Lower lobe of right lung (tissue), 2 donors: ENCODE results near the gene EPN1. TPM values are rescaled to one million over a fixed set of nuclear protein-coding genes. Genes with fewer than 3 reads are reported as not detected.

Experiments
- ATAC-seq, 2 donors: fragments of 200-7000 bp; cut with Tn5 transposase; one replicate each; pipeline ENCODE4 v1.9.1; 2020 to 2022; ENCODE audit warnings: mild to moderate bottlenecking in 2 of 2, moderate library complexity in 2 of 2
- DNase-seq: peaks from one replicate; pipeline ENCODE4 v3.0.0-alpha.2; 2020
- H3K27ac ChIP-seq: fragments of 200-600 bp; one replicate; pipeline ENCODE4 v1.8.0; 2022
- H3K27me3 ChIP-seq: fragments of 200-600 bp; one replicate; pipeline ENCODE4 v1.8.0; 2022; ENCODE audit warnings: low read depth
- H3K36me3 ChIP-seq: fragments of 200-600 bp; one replicate; pipeline ENCODE4 v1.8.0; 2022; ENCODE audit warnings: mild to moderate bottlenecking
- H3K4me1 ChIP-seq: fragments of 200-600 bp; one replicate; pipeline ENCODE4 v1.8.0; 2022
- H3K4me3 ChIP-seq: fragments of 200-600 bp; one replicate; pipeline ENCODE4 v1.8.0; 2022; ENCODE audit warnings: mild to moderate bottlenecking
- H3K9me3 ChIP-seq: fragments of 200-600 bp; one replicate; pipeline ENCODE4 v1.8.0; 2022
- intact Hi-C: fragments of 100-400 bp; cut with DNase I; formaldehyde crosslinking; loops from one replicate; pipeline ENCODE4 v1.11.0; 2022
- total RNA-seq: library from RNA; stranded (reverse); fragmentation: NEBNext Ultra II Directional; extraction: Animal tissue kit (Norgen Biotek cat#: 25700); gene quantifications from one replicate; pipeline ENCODE4 v1.2.1, GENCODE V29; 2021
- TF ChIP-seq, protein P1 (sequence below): fragments of 200-600 bp; IDR thresholded peaks from one replicate; pipeline ENCODE4 v1.8.0; 2022; ENCODE audit warnings: antibody characterized with exemption, mild to moderate bottlenecking
- donor health status: DM: no; HTN: yes; CAD: no; lungs with severe emphysema.

Gene EPN1
- total RNA-seq, 1 donor from 2014 or later, result 105 TPM

DNA sequence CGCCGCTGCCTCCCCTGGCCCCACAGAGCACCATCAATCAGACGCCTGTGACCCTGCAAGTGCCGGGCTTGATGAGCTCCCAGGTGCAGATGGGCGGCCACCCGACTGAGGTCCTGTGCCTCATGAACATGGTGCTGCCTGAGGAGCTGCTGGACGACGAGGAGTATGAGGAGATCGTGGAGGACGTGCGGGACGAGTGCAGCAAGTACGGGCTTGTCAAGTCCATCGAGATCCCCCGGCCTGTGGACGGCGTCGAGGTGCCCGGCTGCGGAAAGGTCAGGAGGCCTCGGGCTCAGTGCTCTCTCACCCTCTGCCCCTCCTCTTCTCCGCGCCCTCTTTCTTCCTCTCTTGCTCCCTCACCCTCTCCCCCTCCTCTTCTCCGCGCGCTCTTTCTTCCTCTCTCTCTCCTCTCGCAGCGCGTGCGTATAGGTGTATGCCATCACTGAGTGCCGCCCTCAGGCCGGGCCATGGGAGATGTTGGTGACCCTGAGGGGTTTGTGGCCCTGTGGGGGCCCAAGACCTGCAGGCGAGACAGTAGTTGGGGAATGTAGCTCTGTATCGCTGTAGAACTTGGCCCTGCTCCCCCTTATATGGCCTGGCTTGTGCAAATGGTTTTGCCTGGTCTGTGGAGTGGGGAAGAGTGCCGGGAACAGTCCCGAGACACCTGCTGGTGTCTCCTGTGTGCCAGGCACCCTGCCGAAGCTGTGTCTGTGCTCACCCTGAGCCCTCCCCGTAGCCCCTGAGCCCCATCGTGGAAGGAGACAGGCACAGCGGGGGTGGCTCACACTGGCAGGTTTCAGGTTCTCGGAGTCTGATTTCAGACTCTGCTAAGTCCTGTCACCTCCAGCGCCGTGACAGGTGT, 5.4 kb upstream of the EPN1 start:
- Histone ChIP-seq H3K4me3 (no peak overlapping the region), H3K4me1 (no peaks in the 10 kb centered on the region), H3K27ac (no peak overlapping the region), H3K9me3 (no peaks in the 10 kb centered on the region), H3K27me3 (no peaks in the 10 kb centered on the region), H3K36me3 (peaks cover 90% of the 10 kb centered on the region)
- intact Hi-C loops, result no loop called here
- TF ChIP-seq, protein P1, sequence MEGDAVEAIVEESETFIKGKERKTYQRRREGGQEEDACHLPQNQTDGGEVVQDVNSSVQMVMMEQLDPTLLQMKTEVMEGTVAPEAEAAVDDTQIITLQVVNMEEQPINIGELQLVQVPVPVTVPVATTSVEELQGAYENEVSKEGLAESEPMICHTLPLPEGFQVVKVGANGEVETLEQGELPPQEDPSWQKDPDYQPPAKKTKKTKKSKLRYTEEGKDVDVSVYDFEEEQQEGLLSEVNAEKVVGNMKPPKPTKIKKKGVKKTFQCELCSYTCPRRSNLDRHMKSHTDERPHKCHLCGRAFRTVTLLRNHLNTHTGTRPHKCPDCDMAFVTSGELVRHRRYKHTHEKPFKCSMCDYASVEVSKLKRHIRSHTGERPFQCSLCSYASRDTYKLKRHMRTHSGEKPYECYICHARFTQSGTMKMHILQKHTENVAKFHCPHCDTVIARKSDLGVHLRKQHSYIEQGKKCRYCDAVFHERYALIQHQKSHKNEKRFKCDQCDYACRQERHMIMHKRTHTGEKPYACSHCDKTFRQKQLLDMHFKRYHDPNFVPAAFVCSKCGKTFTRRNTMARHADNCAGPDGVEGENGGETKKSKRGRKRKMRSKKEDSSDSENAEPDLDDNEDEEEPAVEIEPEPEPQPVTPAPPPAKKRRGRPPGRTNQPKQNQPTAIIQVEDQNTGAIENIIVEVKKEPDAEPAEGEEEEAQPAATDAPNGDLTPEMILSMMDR, result no peak
- DNase-seq (no peak), ATAC-seq (no peak)

DNA sequence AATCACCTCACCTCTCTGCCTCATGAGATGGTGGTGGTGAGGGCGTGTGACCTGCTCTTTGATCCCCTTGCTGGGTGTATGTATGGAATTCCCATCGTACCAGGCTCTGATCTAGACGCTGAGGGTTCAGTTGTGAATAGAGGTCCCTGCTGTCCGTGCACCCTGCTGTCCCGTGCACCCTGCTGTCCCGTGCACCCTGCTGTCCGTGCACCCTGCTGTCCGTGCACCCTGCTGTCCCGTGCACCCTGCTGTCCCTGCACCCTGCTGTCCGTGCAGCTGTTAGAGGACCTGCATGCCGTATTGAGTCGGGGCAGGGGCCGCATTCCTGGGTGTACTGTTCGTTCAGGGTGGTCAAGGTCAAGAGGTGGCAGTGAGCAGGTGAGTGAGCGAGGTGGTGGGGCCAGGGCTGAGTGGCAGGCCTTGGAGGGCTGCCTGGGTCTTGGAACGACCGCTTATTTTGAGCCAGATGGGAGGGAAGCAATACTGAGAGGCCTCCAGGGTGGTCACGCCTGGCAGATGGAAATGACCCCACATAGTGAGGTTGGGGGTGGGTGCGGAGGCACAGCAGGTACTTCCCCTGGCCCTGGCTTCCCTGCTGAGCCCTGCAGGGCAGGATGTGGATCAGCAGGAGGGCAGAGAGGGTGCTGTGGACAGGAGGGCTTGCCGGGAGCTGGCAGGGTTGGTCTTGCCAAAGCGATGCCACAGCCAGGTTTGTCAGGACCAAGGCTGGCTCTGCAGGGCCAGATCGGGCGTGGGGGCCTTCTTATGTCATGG, 4.6 kb upstream of the EPN1 start:
- Histone ChIP-seq H3K4me3 (no peak overlapping the region), H3K9me3 (no peaks in the 10 kb centered on the region), H3K36me3 (peaks cover 84% of the 10 kb centered on the region), H3K4me1 (no peaks in the 10 kb centered on the region), H3K27me3 (no peaks in the 10 kb centered on the region), H3K27ac (no peak overlapping the region)
- peak; percentile 70 for DNase-seq
- no peak for ATAC-seq
- intact Hi-C loops, result no loop called here
- TF ChIP-seq, protein P1, result no peak

DNA sequence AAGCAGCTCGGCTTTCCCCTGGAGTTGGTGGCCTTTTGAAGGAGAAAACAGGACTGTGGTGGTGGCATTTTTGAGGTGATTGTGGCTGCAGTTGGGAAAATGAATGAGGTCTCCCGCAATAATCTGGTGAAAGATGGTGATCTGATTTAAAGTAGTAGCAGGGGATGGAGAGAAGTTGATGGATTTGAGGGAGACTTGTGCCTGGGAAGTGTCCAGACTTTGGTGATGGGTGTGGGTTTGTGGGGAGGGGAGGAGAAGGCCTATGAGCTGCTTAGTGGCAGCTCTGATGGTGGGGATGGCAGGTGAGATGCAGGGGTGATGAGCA, 4.0 kb upstream of the EPN1 start:
- Histone ChIP-seq H3K4me1 (peaks cover 3% of the 10 kb centered on the region), H3K27me3 (no peaks in the 10 kb centered on the region), H3K36me3 (peaks cover 78% of the 10 kb centered on the region), H3K4me3 (no peak overlapping the region), H3K9me3 (no peaks in the 10 kb centered on the region), H3K27ac (no peak overlapping the region)
- TF ChIP-seq, protein P1, result no peak
- ATAC-seq (no peak), DNase-seq (no peak)
- intact Hi-C loops, result no loop called here

DNA sequence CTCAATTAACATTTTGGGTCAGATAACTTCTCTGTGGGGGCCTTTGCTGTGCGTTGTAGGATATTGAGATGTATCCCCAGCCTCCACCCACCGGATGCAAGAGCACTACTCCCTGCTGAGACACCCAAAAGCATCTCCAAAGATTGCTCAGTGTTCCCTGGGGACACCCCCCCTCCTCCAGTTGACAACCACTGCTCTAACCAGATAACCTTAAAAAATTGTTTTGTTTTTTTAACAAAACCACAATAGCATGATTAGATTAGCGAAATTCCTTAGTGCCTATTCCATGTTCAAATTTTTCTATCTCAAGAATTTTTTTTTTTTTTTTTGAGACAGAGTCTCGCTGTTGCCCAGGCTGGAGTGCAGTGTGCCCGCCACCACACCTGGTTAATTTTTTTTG, 2.6 kb upstream of the EPN1 start:
- Histone ChIP-seq H3K27me3 (no peaks in the 10 kb centered on the region), H3K27ac (no peak overlapping the region), H3K36me3 (peaks cover 64% of the 10 kb centered on the region), H3K9me3 (no peaks in the 10 kb centered on the region), H3K4me3 (no peak overlapping the region), H3K4me1 (peaks cover 18% of the 10 kb centered on the region)
- intact Hi-C loops, result no loop called here
- TF ChIP-seq, protein P1, result no peak
- DNase-seq (no peak), ATAC-seq (no peak)

DNA sequence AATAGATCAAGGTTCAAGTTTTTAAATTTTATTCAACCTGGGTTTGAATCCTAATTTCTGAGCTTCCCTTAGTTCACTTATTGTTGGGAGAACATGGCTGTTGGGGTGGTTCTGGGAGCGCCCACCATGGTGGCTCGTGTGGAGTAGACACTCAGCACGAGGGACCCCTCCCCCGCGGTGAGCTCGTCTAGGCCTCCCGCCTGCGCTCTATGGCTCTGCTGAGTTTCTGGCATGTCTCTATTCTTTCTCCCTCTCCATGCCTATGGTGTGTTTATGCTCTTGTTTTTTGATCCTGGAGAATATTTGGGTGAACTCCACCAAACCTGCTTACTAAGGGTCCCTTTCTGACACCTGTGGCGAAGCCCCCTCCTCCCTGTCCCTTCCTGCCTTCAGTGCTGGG, 1.6 kb upstream of the EPN1 start:
- H3K27ac ChIP-seq, result no peak overlapping the region
- H3K27me3 ChIP-seq, result no peaks in the 10 kb centered on the region
- no peak for ATAC-seq
- TF ChIP-seq, protein P1, result no peak
- intact Hi-C loops, result no loop called here
- DNase-seq, result no peak
- H3K4me3 ChIP-seq, result no peak overlapping the region
- H3K9me3 ChIP-seq, result no peaks in the 10 kb centered on the region
- H3K36me3 ChIP-seq, result peaks cover 58% of the 10 kb centered on the region
- peaks cover 28% of the 10 kb centered on the region for H3K4me1 ChIP-seq
